Measurements from ENCODE around the gene TELO2. TPM values are rescaled to one million over a fixed set of nuclear protein-coding genes. Genes with fewer than 3 reads are reported as not detected.

Gene TELO2
- total RNA-seq, 1 experiment from 2014 or later = 8.7 TPM

DNA sequence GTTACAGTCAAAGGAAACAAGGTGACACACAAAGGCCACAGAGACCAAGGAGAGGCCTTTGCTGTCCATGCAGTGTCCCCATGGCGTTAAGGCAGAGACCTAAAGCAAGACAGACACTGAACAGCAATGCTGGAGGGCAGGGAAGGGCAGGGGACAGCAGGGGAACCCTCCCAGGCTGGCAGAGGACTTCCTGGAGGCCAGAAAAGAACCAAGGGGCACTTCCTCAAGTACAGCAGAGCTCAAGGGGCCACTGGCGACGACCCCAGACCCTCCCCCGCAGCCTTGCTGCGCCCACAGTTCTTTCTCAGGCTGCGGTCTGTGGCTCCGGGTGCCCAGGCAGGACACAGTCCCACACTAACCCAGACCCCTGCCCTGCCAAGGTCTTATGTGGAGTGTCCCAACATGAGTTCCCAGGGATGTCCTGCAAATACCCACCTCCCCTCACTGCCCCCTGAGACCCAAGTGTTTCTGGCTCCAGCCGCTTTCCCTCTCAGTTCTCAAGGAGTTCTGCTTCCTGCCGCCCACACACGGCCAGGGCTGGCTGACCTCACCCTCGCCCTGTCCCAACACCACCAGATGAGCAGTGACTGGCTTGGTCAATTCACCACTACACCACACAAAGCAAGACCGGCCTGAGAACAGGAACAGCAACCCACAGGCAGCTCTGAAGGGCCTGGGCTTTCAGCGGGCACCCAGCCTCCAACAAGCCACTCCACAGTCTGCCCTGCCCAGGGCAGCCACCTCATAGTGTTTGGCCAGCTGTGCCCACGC, 22.5 kb upstream of the TELO2 start:
- H3K4me1 ChIP-seq (ENCODE audit: low read length) = peaks cover 11% of the 10 kb centered on the region
- H3K27ac ChIP-seq (ENCODE audit: low read length) = no peak overlapping the region
- H3K79me2 ChIP-seq (ENCODE audit: low read length) = peaks cover 7% of the 10 kb centered on the region
- H3K9me3 ChIP-seq (ENCODE audit: low read length) = no peaks in the 10 kb centered on the region
- H2AFZ ChIP-seq (ENCODE audit: low read length) = no peak overlapping the region
- H3K4me3 ChIP-seq (ENCODE audit: low read length) = no peak overlapping the region
- H3K9me2 ChIP-seq (replicated peaks; ENCODE audit: insufficient read depth, low read length) = no peaks in the 10 kb centered on the region
- no peaks in the 10 kb centered on the region for H3K36me3 ChIP-seq (ENCODE audit: insufficient read depth, low read length)
- no peak overlapping the region for H3K9ac ChIP-seq (ENCODE audit: low read length)
- no peak for DNase-seq
- no peak overlapping the region for H3K4me2 ChIP-seq (ENCODE audit: low read depth, low read length, poor library complexity, severe bottlenecking)
- no peaks in the 10 kb centered on the region for H4K20me1 ChIP-seq (ENCODE audit: insufficient read depth, low read depth, low read length)
- H3K27me3 ChIP-seq (ENCODE audit: low read length) = no peaks in the 10 kb centered on the region

DNA sequence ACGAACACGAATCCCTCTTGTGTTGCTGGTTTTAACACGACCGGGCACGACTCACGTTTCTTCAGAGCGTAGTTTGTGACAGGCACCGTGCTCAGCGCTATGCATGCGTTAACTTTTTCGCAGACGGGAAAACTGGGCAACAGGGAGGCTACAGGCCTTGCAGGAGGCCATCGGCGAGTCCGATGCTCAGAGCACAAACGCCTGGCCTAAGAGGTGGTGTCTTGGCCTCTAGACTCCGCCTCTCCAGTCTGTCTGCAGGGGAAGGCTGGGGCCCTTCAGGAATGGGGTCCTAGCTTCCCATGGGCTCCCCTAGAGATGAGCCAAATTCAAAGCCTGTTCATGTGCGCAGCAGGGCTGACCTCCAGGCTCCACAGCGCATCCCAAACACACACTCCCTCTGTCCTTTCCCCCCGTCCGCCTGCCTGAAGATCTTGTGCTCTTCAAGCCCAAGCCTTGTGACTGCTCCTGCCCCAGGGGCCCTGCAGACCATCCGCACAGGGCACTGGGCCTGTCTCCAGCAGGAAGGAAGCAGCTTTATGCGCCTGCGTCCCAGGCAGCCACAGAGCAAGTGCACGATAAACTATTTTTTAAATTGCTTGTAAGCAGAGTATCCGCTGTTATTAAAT, 21.5 kb upstream of the TELO2 start:
- Histone ChIP-seq H3K9ac (ENCODE audit: low read length) (no peak overlapping the region), H3K27ac (ENCODE audit: low read length) (no peak overlapping the region), H3K4me2 (ENCODE audit: low read depth, low read length, poor library complexity, severe bottlenecking) (no peak overlapping the region)

DNA sequence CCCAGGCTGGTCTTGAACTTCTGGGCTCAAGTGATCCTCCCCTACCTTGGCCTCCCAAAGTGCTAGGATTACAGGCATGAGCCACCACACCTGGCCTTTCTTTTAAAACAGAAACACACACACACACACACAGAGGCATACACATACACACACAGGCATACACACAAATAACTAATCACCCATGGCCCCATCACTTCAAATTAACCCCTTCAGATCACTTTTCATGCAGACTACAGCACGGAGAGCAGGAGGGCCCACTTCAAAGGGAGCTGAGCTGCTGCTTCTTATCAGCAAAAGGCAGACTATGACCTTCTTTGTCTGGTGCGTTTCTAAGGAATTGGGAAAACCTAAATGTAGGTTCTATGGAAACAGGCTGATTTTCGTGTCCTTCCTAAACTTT, 20.2 kb upstream of the TELO2 start:
- Histone ChIP-seq H3K9ac (ENCODE audit: low read length) (no peak overlapping the region), H3K36me3 (ENCODE audit: insufficient read depth, low read length) (no peaks in the 10 kb centered on the region), H3K4me3 (ENCODE audit: low read length) (no peak overlapping the region), H2AFZ (ENCODE audit: low read length) (no peak overlapping the region), H3K27me3 (ENCODE audit: low read length) (no peaks in the 10 kb centered on the region), H3K9me2 (replicated peaks; ENCODE audit: insufficient read depth, low read length) (no peaks in the 10 kb centered on the region), H3K4me2 (ENCODE audit: low read depth, low read length, poor library complexity, severe bottlenecking) (no peak overlapping the region), H3K9me3 (ENCODE audit: low read length) (no peaks in the 10 kb centered on the region), H4K20me1 (ENCODE audit: insufficient read depth, low read depth, low read length) (no peaks in the 10 kb centered on the region), H3K27ac (ENCODE audit: low read length) (no peak overlapping the region), H3K79me2 (ENCODE audit: low read length) (peaks cover 7% of the 10 kb centered on the region), H3K4me1 (ENCODE audit: low read length) (peaks cover 12% of the 10 kb centered on the region)
- no peak for DNase-seq

More for the DNA sequence above, 21.5 kb upstream of the TELO2 start:
- no peak for DNase-seq
- Histone ChIP-seq H3K4me1 (ENCODE audit: low read length) (peaks cover 12% of the 10 kb centered on the region), H4K20me1 (ENCODE audit: insufficient read depth, low read depth, low read length) (no peaks in the 10 kb centered on the region), H2AFZ (ENCODE audit: low read length) (no peak overlapping the region), H3K27me3 (ENCODE audit: low read length) (no peaks in the 10 kb centered on the region), H3K79me2 (ENCODE audit: low read length) (peaks cover 7% of the 10 kb centered on the region), H3K4me3 (ENCODE audit: low read length) (no peak overlapping the region), H3K9me2 (replicated peaks; ENCODE audit: insufficient read depth, low read length) (no peaks in the 10 kb centered on the region), H3K36me3 (ENCODE audit: insufficient read depth, low read length) (no peaks in the 10 kb centered on the region), H3K9me3 (ENCODE audit: low read length) (no peaks in the 10 kb centered on the region)

DNA sequence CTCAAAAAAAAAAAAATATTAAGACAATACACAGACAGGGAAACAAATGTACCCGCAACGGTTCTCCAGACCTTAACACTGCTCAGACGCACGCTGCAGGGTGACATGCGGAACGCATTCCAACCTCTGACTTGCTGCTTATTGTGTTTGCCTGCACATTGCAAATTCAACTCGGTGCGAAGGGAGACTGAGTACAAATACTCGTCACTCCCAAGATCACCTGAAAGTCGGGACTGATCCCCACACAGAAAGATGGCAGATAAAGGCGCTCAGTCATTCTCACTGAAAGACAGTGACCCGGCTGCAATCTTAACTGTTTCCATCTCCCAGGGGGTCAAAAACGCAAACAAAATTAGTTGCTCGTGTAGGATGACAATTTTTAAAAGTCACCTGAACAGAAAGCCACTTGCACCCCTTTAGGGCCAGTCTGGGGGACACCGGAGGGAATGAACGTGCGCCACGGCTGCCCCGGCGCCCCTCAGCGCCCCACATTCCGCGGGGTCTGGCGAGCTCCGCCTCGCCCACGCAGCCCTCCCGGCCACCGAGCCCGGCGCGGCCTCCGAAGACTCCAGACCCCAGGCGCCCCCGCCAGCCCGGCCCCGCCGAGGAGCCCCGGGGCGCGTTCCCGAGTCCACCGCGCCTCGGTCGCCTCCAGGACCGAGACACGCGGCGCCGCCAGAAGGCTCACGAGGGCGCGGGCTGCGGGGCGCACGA, 18.9 kb upstream of the TELO2 start:
- Histone ChIP-seq H3K27ac (ENCODE audit: low read length) (no peak overlapping the region), H3K4me2 (ENCODE audit: low read depth, low read length, poor library complexity, severe bottlenecking) (peak overlapping the region; percentile 75), H3K9me2 (replicated peaks; ENCODE audit: insufficient read depth, low read length) (no peaks in the 10 kb centered on the region), H3K36me3 (ENCODE audit: insufficient read depth, low read length) (no peaks in the 10 kb centered on the region), H3K79me2 (ENCODE audit: low read length) (peaks cover 7% of the 10 kb centered on the region), H3K27me3 (ENCODE audit: low read length) (no peaks in the 10 kb centered on the region), H2AFZ (ENCODE audit: low read length) (no peak overlapping the region), H3K9me3 (ENCODE audit: low read length) (no peaks in the 10 kb centered on the region), H3K9ac (ENCODE audit: low read length) (peak overlapping the region; percentile 84), H3K4me3 (ENCODE audit: low read length) (peak overlapping the region; percentile 70), H4K20me1 (ENCODE audit: insufficient read depth, low read depth, low read length) (no peaks in the 10 kb centered on the region), H3K4me1 (ENCODE audit: low read length) (peaks cover 12% of the 10 kb centered on the region)
- DNase-seq = no peak

DNA sequence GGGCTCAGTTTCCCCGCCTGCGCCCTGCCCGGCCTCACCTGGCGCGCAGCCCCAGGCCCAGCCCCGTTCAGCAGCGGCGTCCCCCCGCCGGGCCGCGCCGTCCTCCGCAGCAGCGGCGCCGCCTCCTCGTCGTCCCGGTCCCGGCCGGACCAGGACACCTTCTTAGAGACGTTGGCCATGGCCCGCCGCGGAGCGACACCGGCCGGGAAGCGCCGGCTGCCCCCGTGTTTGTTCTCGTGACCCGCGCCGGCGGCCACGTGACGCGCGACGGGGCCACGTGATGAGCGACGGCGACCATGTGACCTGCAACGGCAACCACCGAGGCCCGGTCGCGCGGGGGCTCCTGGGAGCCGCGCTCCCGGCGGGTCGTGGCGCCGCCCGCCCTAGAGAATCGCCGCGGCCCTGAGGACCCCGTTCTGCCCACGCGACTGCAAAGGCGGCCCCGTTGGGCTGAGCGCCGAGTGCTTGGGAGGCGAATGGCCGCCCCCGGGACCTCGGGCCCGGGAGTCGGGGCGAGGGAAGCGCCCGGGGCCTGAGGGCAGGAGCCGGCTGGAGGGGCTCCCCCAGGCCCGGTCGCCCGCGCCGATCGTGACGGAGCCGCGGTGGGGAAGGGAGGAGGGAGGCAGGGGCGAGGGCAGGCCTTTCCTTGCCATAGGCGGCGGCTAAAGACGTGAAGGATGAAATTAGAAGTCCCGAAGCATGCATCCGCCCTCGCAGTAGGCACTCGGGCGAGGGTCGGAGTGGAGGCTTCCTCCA, 18.2 kb upstream of the TELO2 start, which contains the start of gene CLCN7:
Gene CLCN7, minus strand, starts transcription at position 233 of the 756 bp plus-strand sequence. Its CDS starts 54 bp downstream, at position 179.
- Histone ChIP-seq H3K4me3 (ENCODE audit: low read length) (peak within 1 kb of the TSS; percentile 70), H3K9me3 (ENCODE audit: low read length) (no peaks in the 10 kb centered on the region), H3K9me2 (replicated peaks; ENCODE audit: insufficient read depth, low read length) (no peaks in the 10 kb centered on the region), H4K20me1 (ENCODE audit: insufficient read depth, low read depth, low read length) (no peaks in the 10 kb centered on the region), H3K27ac (ENCODE audit: low read length) (no peak within 1 kb of the TSS), H3K4me2 (ENCODE audit: low read depth, low read length, poor library complexity, severe bottlenecking) (peak within 1 kb of the TSS; percentile 75), H2AFZ (ENCODE audit: low read length) (peak within 1 kb of the TSS; percentile 71), H3K79me2 (ENCODE audit: low read length) (peaks cover 7% of the 10 kb centered on the region), H3K36me3 (ENCODE audit: insufficient read depth, low read length) (no peaks in the 10 kb centered on the region), H3K4me1 (ENCODE audit: low read length) (peaks cover 12% of the 10 kb centered on the region), H3K27me3 (ENCODE audit: low read length) (no peaks in the 10 kb centered on the region), H3K9ac (ENCODE audit: low read length) (peak within 1 kb of the TSS; percentile 84)
- DNase-seq = peak; percentile 83

DNA sequence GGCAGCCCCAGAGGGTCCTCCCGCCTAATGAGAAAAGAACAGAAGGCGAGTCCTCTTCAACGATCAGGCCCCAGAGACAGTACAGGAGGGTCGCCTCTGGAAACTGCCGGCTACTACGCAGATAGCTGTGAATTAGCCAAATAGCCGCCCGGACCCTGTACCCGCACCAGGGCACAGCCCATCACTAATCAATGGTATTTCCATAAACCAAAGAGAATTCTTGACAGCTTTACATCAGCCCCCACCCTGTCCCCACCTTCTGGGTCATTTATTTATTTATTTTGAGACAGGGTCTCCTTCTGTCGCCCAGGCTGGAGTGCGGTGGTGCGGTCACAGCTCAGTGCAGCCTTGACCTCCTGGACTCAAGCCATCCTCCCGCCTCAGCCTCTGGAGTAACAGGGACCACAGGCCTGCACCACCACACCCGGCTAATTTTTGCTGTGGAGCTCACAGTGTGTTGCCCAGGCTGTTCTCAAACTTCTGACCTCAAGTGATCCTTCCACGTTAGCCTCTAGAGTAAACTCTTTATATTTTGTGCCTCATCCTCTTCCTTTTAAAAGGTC, 17.5 kb upstream of the TELO2 start:
- no peaks in the 10 kb centered on the region for H3K9me2 ChIP-seq (replicated peaks; ENCODE audit: insufficient read depth, low read length)
- peaks cover 12% of the 10 kb centered on the region for H3K4me1 ChIP-seq (ENCODE audit: low read length)
- H2AFZ ChIP-seq (ENCODE audit: low read length) = peak overlapping the region; percentile 71; the same call in 1 of the 2 replicates
- H3K4me2 ChIP-seq (ENCODE audit: low read depth, low read length, poor library complexity, severe bottlenecking) = peak overlapping the region; percentile 75
- no peaks in the 10 kb centered on the region for H3K36me3 ChIP-seq (ENCODE audit: insufficient read depth, low read length)
- H3K27ac ChIP-seq (ENCODE audit: low read length) = no peak overlapping the region
- peak overlapping the region; percentile 84 for H3K9ac ChIP-seq (ENCODE audit: low read length)
- peak overlapping the region; percentile 70 for H3K4me3 ChIP-seq (ENCODE audit: low read length)
- DNase-seq = no peak
- H4K20me1 ChIP-seq (ENCODE audit: insufficient read depth, low read depth, low read length) = no peaks in the 10 kb centered on the region
- peaks cover 7% of the 10 kb centered on the region for H3K79me2 ChIP-seq (ENCODE audit: low read length)
- H3K27me3 ChIP-seq (ENCODE audit: low read length) = no peaks in the 10 kb centered on the region
- H3K9me3 ChIP-seq (ENCODE audit: low read length) = no peaks in the 10 kb centered on the region

DNA sequence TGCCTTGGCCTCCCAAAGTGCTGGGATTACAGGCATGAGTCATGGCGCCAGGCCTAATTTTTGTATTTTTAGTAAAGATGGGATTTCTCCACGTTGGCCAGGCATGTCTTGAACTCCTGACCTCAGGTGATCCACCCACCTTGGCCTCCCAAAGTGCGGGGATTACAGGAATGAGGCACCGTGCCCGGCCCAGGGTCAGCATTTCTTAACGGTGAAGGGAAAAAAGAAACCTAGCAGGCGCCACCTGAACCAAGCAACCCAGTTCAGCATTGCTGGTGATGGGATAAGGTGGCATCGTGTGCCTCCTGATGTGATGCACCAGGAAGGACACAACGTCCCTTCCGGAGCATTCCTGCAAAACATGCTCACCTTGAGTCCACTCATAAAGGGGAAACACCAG, 16.1 kb upstream of the TELO2 start:
- Histone ChIP-seq H2AFZ (ENCODE audit: low read length) (no peak overlapping the region), H3K79me2 (ENCODE audit: low read length) (peaks cover 7% of the 10 kb centered on the region), H3K36me3 (ENCODE audit: insufficient read depth, low read length) (no peaks in the 10 kb centered on the region), H3K4me1 (ENCODE audit: low read length) (peaks cover 12% of the 10 kb centered on the region), H3K4me3 (ENCODE audit: low read length) (no peak overlapping the region), H3K27ac (ENCODE audit: low read length) (no peak overlapping the region), H3K9me3 (ENCODE audit: low read length) (no peaks in the 10 kb centered on the region), H3K4me2 (ENCODE audit: low read depth, low read length, poor library complexity, severe bottlenecking) (no peak overlapping the region), H4K20me1 (ENCODE audit: insufficient read depth, low read depth, low read length) (no peaks in the 10 kb centered on the region), H3K9me2 (replicated peaks; ENCODE audit: insufficient read depth, low read length) (no peaks in the 10 kb centered on the region), H3K27me3 (ENCODE audit: low read length) (no peaks in the 10 kb centered on the region), H3K9ac (ENCODE audit: low read length) (no peak overlapping the region)
- DNase-seq = no peak

Data from Karpas-422 (cell line).